Fibroblast of the aortic adventitia (primary cell): ENCODE measurements around the gene PNMA8A. TPM values are rescaled to one million over a fixed set of nuclear protein-coding genes. Genes with fewer than 3 reads are reported as not detected.
A peak's percentile ranks its signal among the peaks of the same experiment; 100 is the strongest.

Source experiments
- DNase-seq: peaks from one replicate; pipeline ENCODE4 v3.0.0-alpha.2; 2010; ENCODE audit warnings: low read depth
- H3K4me3 ChIP-seq: 2 replicates; pipeline ENCODE4 v1.5.1; 2011; ENCODE audit warnings: low read depth, mild to moderate bottlenecking, control low read depth, low read length, moderate library complexity
- CTCF ChIP-seq: IDR thresholded peaks from 2 replicates; pipeline ENCODE4 v1.5.1; 2011; ENCODE audit warnings: mild to moderate bottlenecking, low read length, control low read depth, inconsistent platforms; ENCODE audit not compliant: insufficient read depth
- total RNA-seq: library from RNA; depleted of rRNA; stranded (reverse); fragments of >200 nt; gene quantifications from 2 replicates; pipeline ENCODE4 v1.2.3, GENCODE V29; 2012; ENCODE audit warnings: low replicate concordance

Gene PNMA8A
- total RNA-seq, 1 donor = 2.3 TPM

GRCh38 chr19:46486358-46486757, 15.0 kb upstream of the PNMA8A start:
- DNase-seq = no peak
- TF ChIP-seq CTCF = no peak
- no peak overlapping the region for H3K4me3 ChIP-seq

GRCh38 chr19:46484656-46485055, 13.3 kb upstream of the PNMA8A start:
- no peak for DNase-seq
- no peak for TF ChIP-seq CTCF
- H3K4me3 ChIP-seq = no peak overlapping the region

- DNase-seq = peak; percentile 42
- TF ChIP-seq CTCF = no peak
- H3K4me3 ChIP-seq = no peak overlapping the region
Observed at GRCh38 chr19:46482631-46483030, 11.3 kb upstream of the PNMA8A start.

- no peak for TF ChIP-seq CTCF
- DNase-seq = peak; percentile 88
- H3K4me3 ChIP-seq = no peak overlapping the region
Observed at GRCh38 chr19:46481947-46482346, 10.6 kb upstream of the PNMA8A start.

GRCh38 chr19:46481223-46481848, 10.0 kb upstream of the PNMA8A start:
- no peak for TF ChIP-seq CTCF
- H3K4me3 ChIP-seq = no peak overlapping the region
- DNase-seq = peak; percentile 86

GRCh38 chr19:46480415-46480814, 9.1 kb upstream of the PNMA8A start:
- no peak for TF ChIP-seq CTCF
- peak; percentile 78 for DNase-seq
- no peak overlapping the region for H3K4me3 ChIP-seq
